ENCODE data around the gene AXIN1. TPM values are rescaled to one million over a fixed set of nuclear protein-coding genes. Genes with fewer than 3 reads are reported as not detected.

The AXIN1 gene
- polyA plus RNA-seq, 2 of the 4 experiments (the other 2 are of a cell fraction), result 8.7 to 19.3 TPM

GRCh38 chr16:253833-254232 is 98.7 kb downstream of the AXIN1 start:
- H3K4me2 ChIP-seq, result no peak overlapping the region
- CTCF ChIA-PET, result interaction anchor here (1.6 kb wide), 1 partner anchor 23 kb away, joined by 4 read pairs; no protein-coding TSS in a partner anchor
- FAIRE-seq, result no peak
- POLR2A ChIA-PET, result no interaction called here
- ATAC-seq, result no peak
- WGBS (ENCODE audit: missing lambda C conversion rate), result 94% methylated on average over 6 of the region's 6 CpGs
- no peaks in the 10 kb centered on the region for H3K9me3 ChIP-seq
- TF ChIP-seq ZNF302 (CRISPR knock-in tag; IDR thresholded peaks at IDR 0.05) (no peak), RFX5 (IDR thresholded peaks at IDR 0.05) (no peak), MAX (IDR thresholded peaks at IDR 0.05) (no peak), FOSB (CRISPR knock-in tag; IDR thresholded peaks at IDR 0.05) (no peak), ZSCAN20 (CRISPR knock-in tag; IDR thresholded peaks at IDR 0.05) (no peak), CBX8 (IDR thresholded peaks at IDR 0.05) (no peak), KDM5A (IDR thresholded peaks at IDR 0.05) (no peak), SMC3 (IDR thresholded peaks at IDR 0.05) (no peak), ATOH8 (CRISPR knock-in tag; IDR thresholded peaks at IDR 0.05; ENCODE audit: low read depth) (no peak), SREBF2 (IDR thresholded peaks at IDR 0.05) (no peak), CHD2 (IDR thresholded peaks at IDR 0.05; ENCODE audit: low read length, partially characterized antibody) (no peak), RNF2 (IDR thresholded peaks at IDR 0.05; ENCODE audit: borderline replicate concordance, low read depth) (no peak), JUNB (IDR thresholded peaks at IDR 0.05) (no peak), ESRRA (IDR thresholded peaks at IDR 0.05; ENCODE audit: borderline replicate concordance, low read length) (no peak), POLR2A (IDR thresholded peaks at IDR 0.05; ENCODE audit: low read length) (no peak), E2F6 (IDR thresholded peaks at IDR 0.05; ENCODE audit: borderline replicate concordance, low read depth) (no peak)
- TF ChIP-seq, protein P1, sequence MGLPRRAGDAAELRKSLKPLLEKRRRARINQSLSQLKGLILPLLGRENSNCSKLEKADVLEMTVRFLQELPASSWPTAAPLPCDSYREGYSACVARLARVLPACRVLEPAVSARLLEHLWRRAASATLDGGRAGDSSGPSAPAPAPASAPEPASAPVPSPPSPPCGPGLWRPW (IDR thresholded peaks at IDR 0.05), result no peak
- H3K27ac ChIP-seq, result no peak overlapping the region
- no peak overlapping the region for H3K4me3 ChIP-seq
- H3K4me1 ChIP-seq, result peaks cover 8% of the 10 kb centered on the region; the same call in 2 of the 3 replicates
- no peak for DNase-seq (ENCODE audit: low read depth in 1 of 2, low spot score in 1 of 2)

GRCh38 chr16:252366-253337 is 99.9 kb downstream of the AXIN1 start:
- no peak for DNase-seq (ENCODE audit: low read depth in 1 of 2, low spot score in 1 of 2)
- no peak overlapping the region for H3K27ac ChIP-seq
- no peak overlapping the region for H3K4me2 ChIP-seq
- no peaks in the 10 kb centered on the region for H3K9me3 ChIP-seq
- POLR2A ChIA-PET, result no interaction called here
- H3K4me3 ChIP-seq, result no peak overlapping the region
- 88% methylated on average over 30 of the region's 30 CpGs for WGBS (ENCODE audit: missing lambda C conversion rate)
- peaks cover 8% of the 10 kb centered on the region; the same call in 2 of the 3 replicates for H3K4me1 ChIP-seq
- CTCF ChIA-PET, result interaction anchor here (0.7 kb wide), 1 partner anchor 207 kb away, joined by 3 read pairs; no protein-coding TSS in a partner anchor
- no peak for ATAC-seq
- FAIRE-seq, result no peak
- TF ChIP-seq ZC3H11A (IDR thresholded peaks at IDR 0.05) (no peak), FOSB (CRISPR knock-in tag; IDR thresholded peaks at IDR 0.05) (no peak), NFE2L2 (conservative IDR thresholded peaks at IDR 0.05; ENCODE audit: low read length) (no peak), HOXB13 (CRISPR knock-in tag; IDR thresholded peaks at IDR 0.05; ENCODE audit: low read depth) (no peak), GATA3 (IDR thresholded peaks at IDR 0.05; ENCODE audit: borderline replicate concordance) (no peak), FOXS1 (CRISPR knock-in tag; IDR thresholded peaks at IDR 0.05) (no peak), TP53 (CRISPR knock-in tag; IDR thresholded peaks at IDR 0.05) (no peak)
- TF ChIP-seq, protein P2, sequence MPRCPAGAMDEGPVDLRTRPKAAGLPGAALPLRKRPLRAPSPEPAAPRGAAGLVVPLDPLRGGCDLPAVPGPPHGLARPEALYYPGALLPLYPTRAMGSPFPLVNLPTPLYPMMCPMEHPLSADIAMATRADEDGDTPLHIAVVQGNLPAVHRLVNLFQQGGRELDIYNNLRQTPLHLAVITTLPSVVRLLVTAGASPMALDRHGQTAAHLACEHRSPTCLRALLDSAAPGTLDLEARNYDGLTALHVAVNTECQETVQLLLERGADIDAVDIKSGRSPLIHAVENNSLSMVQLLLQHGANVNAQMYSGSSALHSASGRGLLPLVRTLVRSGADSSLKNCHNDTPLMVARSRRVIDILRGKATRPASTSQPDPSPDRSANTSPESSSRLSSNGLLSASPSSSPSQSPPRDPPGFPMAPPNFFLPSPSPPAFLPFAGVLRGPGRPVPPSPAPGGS (IDR thresholded peaks at IDR 0.05), result no peak
